GM12878 (cell line): ENCODE measurements around the gene ERLEC1. TPM values are rescaled to one million over a fixed set of nuclear protein-coding genes. Genes with fewer than 3 reads are reported as not detected.

Source experiments
- BRCA1 ChIP-seq: IDR thresholded peaks from 2 replicates; pipeline ENCODE4 v1.6.1; 2011; ENCODE audit warnings: low read depth, low read length, improper control_type of control experiment
- CBX5 ChIP-seq: sonication (generic); IDR thresholded peaks from 2 replicates; pipeline ENCODE4 v1.6.1; 2016; ENCODE audit warnings: low read depth, moderate library complexity, mild to moderate bottlenecking, inconsistent platforms
- E2F4 ChIP-seq: IDR thresholded peaks from 2 replicates; pipeline ENCODE4 v1.6.1; 2012; ENCODE audit warnings: low read depth, low read length, improper control_type of control experiment
- E4F1 ChIP-seq: fragments of 450-650 bp; IDR thresholded peaks from 2 replicates; pipeline ENCODE4 v1.6.1; 2018; ENCODE audit warnings: borderline replicate concordance, mild to moderate bottlenecking; ENCODE audit not compliant: partially characterized antibody
- FOXK2 ChIP-seq: fragments of 450-650 bp; IDR thresholded peaks from 2 replicates; pipeline ENCODE4 v1.6.1; 2017; ENCODE audit warnings: mild to moderate bottlenecking, moderate library complexity
- GABPA ChIP-seq: IDR thresholded peaks from 2 replicates; pipeline ENCODE4 v1.6.1; 2014; ENCODE audit warnings: antibody characterized with exemption, low read depth, mild to moderate bottlenecking, inconsistent platforms
- IKZF1 ChIP-seq: fragments of 450-650 bp; conservative IDR thresholded peaks from 2 replicates; pipeline ENCODE4 v1.6.1; 2017; ENCODE audit warnings: antibody characterized with exemption, mild to moderate bottlenecking
- MYB ChIP-seq: fragments of 150-350 bp; IDR thresholded peaks from 2 replicates; pipeline ENCODE4 v1.6.1; 2014; ENCODE audit warnings: mild to moderate bottlenecking, low read depth, low read length, borderline replicate concordance
- NFXL1 ChIP-seq: fragments of 450-650 bp; IDR thresholded peaks from 2 replicates; pipeline ENCODE4 v1.6.1; 2017; ENCODE audit warnings: antibody characterized with exemption, mild to moderate bottlenecking, borderline replicate concordance
- NFYA ChIP-seq: IDR thresholded peaks from 2 replicates; pipeline ENCODE4 v1.6.1; 2011; ENCODE audit warnings: low read depth, mild to moderate bottlenecking, low read length, improper control_type of control experiment, borderline replicate concordance
- PAX5 ChIP-seq: IDR thresholded peaks from 2 replicates; pipeline ENCODE4 v1.6.1; 2011; ENCODE audit warnings: low read depth, low read length, borderline replicate concordance
- PML ChIP-seq: IDR thresholded peaks from 2 replicates; pipeline ENCODE4 v1.6.1; 2012; ENCODE audit warnings: low read length, inconsistent platforms
- POLR2AphosphoS2 ChIP-seq: IDR thresholded peaks from 2 replicates; pipeline ENCODE4 v1.6.1; 2011; ENCODE audit warnings: low read depth, mild to moderate bottlenecking, low read length, improper control_type of control experiment, moderate library complexity
- SIX5 ChIP-seq: IDR thresholded peaks from 2 replicates; pipeline ENCODE4 v1.6.1; 2011; ENCODE audit warnings: mild to moderate bottlenecking, low read depth, low read length, moderate library complexity; ENCODE audit not compliant: severe bottlenecking
- TAF1 ChIP-seq: IDR thresholded peaks from 2 replicates; pipeline ENCODE4 v1.6.1; 2011; ENCODE audit warnings: mild to moderate bottlenecking, low read depth, low read length, borderline replicate concordance
- TBL1XR1 ChIP-seq: IDR thresholded peaks from 2 replicates; pipeline ENCODE4 v1.6.1; 2012; ENCODE audit warnings: low read depth, low read length, improper control_type of control experiment
- USF1 ChIP-seq: IDR thresholded peaks from 2 replicates; pipeline ENCODE4 v1.6.1; 2011; ENCODE audit warnings: borderline replicate concordance, low read depth, mild to moderate bottlenecking, moderate library complexity, mixed read lengths, low read length; ENCODE audit not compliant: insufficient read depth; ENCODE audit errors: extremely low read length
- USF2 ChIP-seq: IDR thresholded peaks from 2 replicates; pipeline ENCODE4 v1.6.1; 2011; ENCODE audit warnings: low read depth, low read length, improper control_type of control experiment, borderline replicate concordance
- WRNIP1 ChIP-seq: IDR thresholded peaks from 2 replicates; pipeline ENCODE4 v1.6.1; 2011; ENCODE audit warnings: low read depth, low read length, improper control_type of control experiment, borderline replicate concordance
- ZBTB40 ChIP-seq: fragments of 450-650 bp; IDR thresholded peaks from 2 replicates; pipeline ENCODE4 v1.6.1; 2016; ENCODE audit warnings: mild to moderate bottlenecking, moderate library complexity, borderline replicate concordance
- polyA plus RNA-seq, 11 experiments: library from polyadenylated mRNA; depleted of rRNA in 4 of 11; unstranded in 6 of 11; stranded (reverse) in 5 of 11; fragments of >200 nt; fragmentation: Nextera tagmentation in 4 of 11; fragmentation: Illumina TruSeq in 1 of 11; extraction: Ambion mirVana in 4 of 11; extraction: Trizol in 1 of 11; gene quantifications; 1 replicate in 1 of 11; 2 replicates in 10 of 11; pipeline versions ENCODE4 v1.2.1 to v1.2.3, GENCODE V29; 2011 to 2016; ENCODE audit warnings: inconsistent platforms in 2 of 11, missing spikeins in 2 of 11, low read depth in 1 of 11
- total RNA-seq, 4 experiments: library from RNA; depleted of rRNA in 3 of 4; stranded (reverse); fragments of >200 nt in 3 of 4; fragmentation: Illumina TruSeq in 1 of 4; extraction: Trizol in 1 of 4; gene quantifications; 2 replicates each; pipeline versions ENCODE4 v1.2.1 to v1.2.3, GENCODE V29; 2013 to 2021

Gene ERLEC1
- total and polyA plus RNA-seq, 10 of the 15 experiments (the other 5 are each of a cell fraction or from before 2014, with no cell fraction given): 14.1 to 52.2 (median 30.0) TPM

GRCh38 chr2:53767405-53768241 lies 19.2 kb upstream of the ERLEC1 start, which contains the start of gene CHAC2 (continued):
- peak; percentile 19; the same call in 1 of the 2 replicates for TF ChIP-seq ZBTB40
- TF ChIP-seq NFYA: no peak
- peak; percentile 98 for TF ChIP-seq PAX5
- no peak for TF ChIP-seq MYB
- TF ChIP-seq USF2: no peak
- no peak for TF ChIP-seq E2F4
- no peak for TF ChIP-seq CBX5
- no peak for TF ChIP-seq USF1
- TF ChIP-seq WRNIP1: no peak
- peak; percentile 55; the same call in 1 of the 2 replicates for TF ChIP-seq POLR2AphosphoS2
- TF ChIP-seq NFXL1: no peak
- TF ChIP-seq E4F1: peak; percentile 75
- TF ChIP-seq IKZF1: peak; percentile 79
- peak; percentile 91 for TF ChIP-seq PML
- TF ChIP-seq GABPA: peak; percentile 31; the same call in 1 of the 2 replicates
- no peak for TF ChIP-seq TBL1XR1
- peak; percentile 79 for TF ChIP-seq SIX5
- peak; percentile 73 for TF ChIP-seq TAF1
- TF ChIP-seq BRCA1: peak; percentile 47; the same call in 1 of the 2 replicates
- no peak for TF ChIP-seq FOXK2
